Left kidney (tissue), 2 donors: ENCODE results near the gene DDX10. TPM values are rescaled to one million over a fixed set of nuclear protein-coding genes. Genes with fewer than 3 reads are reported as not detected.

Source experiments
- DNase-seq: peaks from one replicate; pipeline ENCODE4 v3.0.0-alpha.2; 2013
- polyA plus RNA-seq: library from polyadenylated mRNA; unstranded; fragments of 120-200 nt; gene quantifications from one replicate; pipeline ENCODE4 v1.2.1, GENCODE V29; 2013; ENCODE audit not compliant: insufficient read length

The DDX10 gene
- polyA plus RNA-seq, 1 donor = 79.5 TPM

DNA sequence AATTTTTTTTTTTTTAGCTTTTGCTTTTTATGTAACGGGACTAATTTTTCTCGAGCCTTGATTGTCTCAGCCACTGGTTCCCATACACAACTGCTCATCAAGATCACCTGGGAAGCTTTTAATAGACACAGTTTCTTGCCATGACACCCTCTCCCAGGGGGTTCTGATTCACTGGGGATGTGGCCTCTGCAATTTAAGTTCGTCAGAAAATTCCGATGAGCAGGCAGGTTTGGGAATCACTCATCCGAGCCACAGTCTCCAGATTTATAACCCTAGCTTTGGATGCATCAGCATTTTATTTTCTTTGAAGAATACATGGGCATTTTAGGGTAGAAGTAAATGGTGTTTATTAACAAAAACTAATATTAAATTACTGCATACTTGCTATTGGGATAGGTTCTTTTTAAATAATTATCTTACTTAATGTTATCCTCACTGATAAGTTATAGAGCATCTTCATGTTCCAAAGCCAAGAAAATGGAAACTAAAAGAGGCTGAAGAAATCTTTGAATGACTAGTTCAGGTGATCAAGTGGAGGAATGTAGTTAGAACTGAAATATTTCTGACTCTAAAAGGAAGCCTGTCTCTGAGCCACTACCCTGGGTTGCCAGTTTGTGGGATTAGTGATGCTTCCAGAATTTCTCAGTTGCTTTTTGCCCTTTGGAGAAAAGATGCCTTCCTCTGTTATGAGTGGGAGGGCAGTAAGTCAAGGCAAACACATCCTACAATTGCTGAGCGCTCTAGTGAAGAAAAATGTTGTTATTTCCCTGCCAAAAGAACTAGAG is 319.0 kb downstream of the DDX10 start:
- peak; percentile 11 for DNase-seq

DNA sequence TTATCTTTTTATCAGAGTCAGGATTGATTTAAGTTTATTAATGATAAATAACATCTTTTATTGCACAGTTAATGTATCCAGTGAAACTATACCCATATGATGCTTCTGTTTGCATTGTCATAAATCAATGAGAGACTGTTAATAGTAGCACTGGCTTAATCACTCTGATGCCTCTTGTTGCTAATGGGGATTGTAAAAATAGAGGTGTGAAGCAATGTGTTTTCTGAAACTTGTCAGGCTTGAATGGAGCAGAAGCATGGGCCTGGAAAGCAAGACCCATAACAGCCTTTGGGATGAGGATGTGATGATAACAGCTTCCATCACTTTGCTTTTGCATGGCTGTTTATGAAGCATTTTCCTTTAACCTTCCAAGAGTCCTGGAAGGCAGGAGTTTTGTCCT is 319.7 kb downstream of the DDX10 start:
- no peak for DNase-seq

DNA sequence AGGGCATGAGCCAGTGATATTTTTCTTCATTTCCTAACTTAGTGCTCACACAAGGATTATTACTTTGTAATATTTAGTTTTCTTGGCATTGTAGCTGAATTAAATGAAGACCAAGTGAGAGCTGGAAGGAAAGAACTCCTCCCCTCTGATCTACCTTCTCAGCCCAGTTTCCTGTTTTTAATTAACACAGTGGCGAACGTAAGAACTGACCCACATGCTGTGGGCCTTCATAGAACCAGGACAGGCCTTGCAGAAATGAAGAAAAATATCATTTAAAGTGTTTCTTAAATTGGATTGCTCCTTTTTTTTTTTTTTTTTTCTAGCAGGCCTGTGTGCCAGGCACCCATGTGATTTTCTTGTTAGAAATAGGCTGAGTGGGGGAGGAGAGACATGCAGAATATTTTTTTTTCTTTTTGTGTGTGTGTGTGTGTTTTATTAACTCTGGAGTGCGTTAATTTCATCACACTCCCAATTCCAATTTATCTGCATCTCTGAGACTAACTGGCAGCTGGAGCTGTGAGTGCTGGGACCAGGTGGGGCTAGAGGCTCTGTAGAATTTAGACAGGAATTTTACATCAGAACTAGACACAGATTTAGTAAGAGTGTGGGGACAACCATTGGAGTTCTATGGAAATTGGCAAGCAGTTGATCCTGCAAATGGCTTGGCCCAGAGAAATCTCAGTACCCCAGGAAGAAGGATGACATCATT is 320.5 kb downstream of the DDX10 start:
- no peak for DNase-seq

DNA sequence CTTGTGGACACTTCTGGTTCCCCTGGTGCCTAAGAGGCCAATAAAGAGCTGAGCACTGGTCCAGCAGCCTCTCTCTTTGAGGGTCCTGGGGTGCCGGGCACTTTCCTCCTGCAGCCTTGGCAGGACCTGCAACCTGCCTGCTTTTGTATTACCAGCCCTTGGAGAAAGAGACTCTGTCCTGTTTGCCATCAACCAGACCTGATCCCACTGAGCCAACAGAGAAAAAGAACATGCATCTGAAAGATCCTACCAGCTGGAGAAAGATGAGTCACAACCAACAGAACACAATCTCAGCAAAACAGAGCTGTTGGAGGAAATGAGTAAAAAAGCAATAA is 321.0 kb downstream of the DDX10 start:
- no peak for DNase-seq

Other genes starting within 250 kb of the DDX10 start
- 3.4 TPM for gene C11orf65, start 197.5 kb upstream of the DDX10 start, polyA plus RNA-seq
- gene POGLUT3, start 166.7 kb upstream of the DDX10 start, polyA plus RNA-seq = 47.7 TPM
- 6.3 TPM for gene EXPH5, start 71.3 kb upstream of the DDX10 start, polyA plus RNA-seq